Heart left ventricle (tissue), 16 donors: ENCODE data around the gene CSTPP1. TPM values are rescaled to one million over a fixed set of nuclear protein-coding genes. Genes with fewer than 3 reads are reported as not detected.
A peak's percentile ranks its signal among the peaks of the same experiment; 100 is the strongest.

Source experiments
- ATAC-seq, 4 donors: fragments of 200-7000 bp; cut with Tn5 transposase; one replicate each; pipeline ENCODE4 v1.9.1; 2020 to 2022; ENCODE audit warnings: moderate library complexity in 4 of 4, mild to moderate bottlenecking in 3 of 4, moderate number of reproducible peaks in 1 of 4
- DNase-seq, 5 donors: peaks; one replicate each; pipeline ENCODE4 v3.0.0-alpha.2; 2020
- H3K27ac ChIP-seq, 12 donors: fragments of 200-600 bp; sonication (generic) in 4 of 12; one replicate each; pipeline versions ENCODE4 v1.5.0 to v1.8.0; 2016 to 2022; ENCODE audit warnings: mild to moderate bottlenecking in 2 of 12
- H3K27me3 ChIP-seq, 9 donors: fragments of 200-600 bp; sonication (generic) in 2 of 9; one replicate each; pipeline versions ENCODE4 v1.5.1 to v1.8.0; 2016 to 2022; ENCODE audit warnings: mild to moderate bottlenecking in 3 of 9
- H3K36me3 ChIP-seq, 9 donors: fragments of 200-600 bp; sonication (generic) in 2 of 9; one replicate each; pipeline versions ENCODE4 v1.5.0 to v1.8.0; 2018 to 2022; ENCODE audit warnings: mild to moderate bottlenecking in 2 of 9
- H3K4me1 ChIP-seq, 12 donors: fragments of 200-600 bp; sonication (generic) in 4 of 12; one replicate each; pipeline versions ENCODE4 v1.5.0 to v1.8.0; 2016 to 2022; ENCODE audit warnings: mild to moderate bottlenecking in 3 of 12
- H3K4me3 ChIP-seq, 12 donors: fragments of 200-600 bp; sonication (generic) in 4 of 12; one replicate each; pipeline versions ENCODE4 v1.5.0 to v1.8.0; 2017 to 2022; ENCODE audit warnings: mild to moderate bottlenecking in 9 of 12, moderate library complexity in 4 of 12
- H3K9me3 ChIP-seq, 12 donors: fragments of 200-600 bp; sonication (generic) in 4 of 12; one replicate each; pipeline versions ENCODE4 v1.5.0 to v1.8.0; 2016 to 2022; ENCODE audit warnings: mild to moderate bottlenecking in 1 of 12
- POLR2A ChIP-seq, 2 donors: fragments of 450-650 bp; IDR thresholded peaks; one replicate each; pipeline ENCODE4 v1.6.1; 2017; ENCODE audit warnings: antibody characterized with exemption in 2 of 2, mild to moderate bottlenecking in 2 of 2, moderate library complexity in 2 of 2
- WGBS, 4 donors: extraction: QIAGEN DNeasy Blood & Tissue Kit in 2 of 4; methylation state at CpG; one replicate each; pipeline versions ENCODE4 v1.1.5 to v1.1.7; 2013 to 2018; 5-methylcytosine and 5-hydroxymethylcytosine counted together
- intact Hi-C, 10 donors: fragments of 100-400 bp; cut with DNase I; formaldehyde crosslinking; loops; one replicate each; pipeline versions ENCODE4 v1.11.1 to v1.14.2; 2022
- polyA plus RNA-seq, 2 donors: library from polyadenylated mRNA; stranded (reverse); fragments of 200-250 nt; gene quantifications; one replicate each; pipeline ENCODE4 v1.2.3, GENCODE V29; 2013
- total RNA-seq, 9 donors: library from RNA; depleted of rRNA in 2 of 9; stranded (reverse); fragments of >200 nt in 2 of 9; fragmentation: NEBNext Ultra II Directional in 3 of 9; extraction: Animal tissue kit (Norgen Biotek cat#: 25700) in 3 of 9; gene quantifications; one replicate each; pipeline versions ENCODE4 v1.1.0 to v1.2.4, GENCODE V29; 2016 to 2023
- TF ChIP-seq, protein P1 (sequence below), 12 donors: fragments of 200-600 bp; sonication (generic) in 4 of 12; IDR thresholded peaks; one replicate each; pipeline versions ENCODE4 v1.5.0 to v1.8.0; 2018 to 2022; ENCODE audit warnings: antibody characterized with exemption in 12 of 12, mild to moderate bottlenecking in 5 of 12
- donor health status: ischemic (EF 13 %, LVEDD 7.1; RV severe dilation, severe dysfunction).
- donor health status: healthy with polysubstance abuse.
- donor health status: DM: no; HTN: yes; CAD: no.
- donor health status: DM: no; HTN: no; CAD: no.
- donor health status: ischemic (EF 25% LVEDD 6.9; RV normal size, moderate dysfunction).
- donor health status: ischemic (EF 25% LVEDD 5.7; RV mildly dilated, moderate dysfunction).
- donor health status: healthy.
- donor health status: DM: yes; HTN: yes; CAD: no.
- donor health status: ischemic (EF 35%, LVEDD 5.7; RV mildly dilated, moderate dysfunction).
- donor health status: nonischemic (EF 11% LVEDD 7.7; RV severe dilation, severe dysfunction).
- donor health status: DM: yes; HTN: yes; CAD: no.
- donor health status: PGD.
- donor health status: ischemic (EF 29% LVEDD 5.4; RV normal size, mild dysfunction).
- donor health status: nonischemic (EF 23%, LVEDD 6.1; RV moderate dilation, normal function).

CSTPP1 gene
- total and polyA plus RNA-seq, 11 donors = 9.9 to 33.4 (median 14.7) TPM

DNA sequence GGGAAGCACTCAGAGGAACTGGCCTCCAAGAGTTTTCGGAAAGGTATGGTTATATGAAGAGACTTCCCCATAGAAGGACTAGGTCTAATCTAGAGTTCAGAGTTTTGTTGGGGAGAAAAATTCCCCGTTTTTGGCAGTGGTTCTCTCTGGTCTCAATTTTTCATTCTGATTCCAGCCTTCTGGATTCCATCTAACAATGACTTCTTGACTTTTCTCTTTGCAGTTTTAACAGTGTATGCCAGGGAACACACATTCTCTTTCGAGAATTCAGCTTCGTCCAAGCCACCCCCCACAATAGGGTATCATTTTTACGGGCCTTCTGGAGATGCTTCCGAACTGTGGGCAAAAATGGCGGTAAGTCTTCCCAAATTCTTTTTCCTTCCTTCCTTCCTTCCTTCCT is 115.6 kb downstream of the CSTPP1 start:
- H3K4me3 ChIP-seq = no peak overlapping the region
- DNase-seq = no peak
- peak overlapping the region in 1 of 12 donors; percentile 51 for H3K27ac ChIP-seq
- intact Hi-C loops = no loop called here
- no peaks in the 10 kb centered on the region for H3K36me3 ChIP-seq
- no peak for ATAC-seq
- TF ChIP-seq, protein P1, sequence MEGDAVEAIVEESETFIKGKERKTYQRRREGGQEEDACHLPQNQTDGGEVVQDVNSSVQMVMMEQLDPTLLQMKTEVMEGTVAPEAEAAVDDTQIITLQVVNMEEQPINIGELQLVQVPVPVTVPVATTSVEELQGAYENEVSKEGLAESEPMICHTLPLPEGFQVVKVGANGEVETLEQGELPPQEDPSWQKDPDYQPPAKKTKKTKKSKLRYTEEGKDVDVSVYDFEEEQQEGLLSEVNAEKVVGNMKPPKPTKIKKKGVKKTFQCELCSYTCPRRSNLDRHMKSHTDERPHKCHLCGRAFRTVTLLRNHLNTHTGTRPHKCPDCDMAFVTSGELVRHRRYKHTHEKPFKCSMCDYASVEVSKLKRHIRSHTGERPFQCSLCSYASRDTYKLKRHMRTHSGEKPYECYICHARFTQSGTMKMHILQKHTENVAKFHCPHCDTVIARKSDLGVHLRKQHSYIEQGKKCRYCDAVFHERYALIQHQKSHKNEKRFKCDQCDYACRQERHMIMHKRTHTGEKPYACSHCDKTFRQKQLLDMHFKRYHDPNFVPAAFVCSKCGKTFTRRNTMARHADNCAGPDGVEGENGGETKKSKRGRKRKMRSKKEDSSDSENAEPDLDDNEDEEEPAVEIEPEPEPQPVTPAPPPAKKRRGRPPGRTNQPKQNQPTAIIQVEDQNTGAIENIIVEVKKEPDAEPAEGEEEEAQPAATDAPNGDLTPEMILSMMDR (IDR thresholded peaks at IDR 0.05) = no peak
- no peak for TF ChIP-seq POLR2A (IDR thresholded peaks at IDR 0.05)
- WGBS, 4 donors = 86 to 90% (median 89%) methylated on average over 7 of the region's 7 CpGs
- H3K4me1 ChIP-seq = peaks cover 0 to 14% (median 5%) of the 10 kb centered on the region in 12 donors
- H3K9me3 ChIP-seq = peaks cover 0 to under 1% (median 0%) of the 10 kb centered on the region in 12 donors
- no peaks in the 10 kb centered on the region for H3K27me3 ChIP-seq

- DNase-seq = no peak
- no peak overlapping the region for H3K4me3 ChIP-seq
- H3K27me3 ChIP-seq = no peaks in the 10 kb centered on the region
- H3K9me3 ChIP-seq = peaks cover 0 to 4% (median 0%) of the 10 kb centered on the region in 12 donors
- no peak for ATAC-seq
- TF ChIP-seq POLR2A (IDR thresholded peaks at IDR 0.05) = no peak
- TF ChIP-seq, protein P1 (IDR thresholded peaks at IDR 0.05) = no peak
- peak overlapping the region in 1 of 12 donors; percentile 51 for H3K27ac ChIP-seq
- intact Hi-C loops = no loop called here
- no peaks in the 10 kb centered on the region for H3K36me3 ChIP-seq
- H3K4me1 ChIP-seq = peaks cover 0 to 14% (median 5%) of the 10 kb centered on the region in 12 donors
Measured at GRCh38 chr11:47052576-47052975, 116.0 kb downstream of the CSTPP1 start.

- TF ChIP-seq, protein P1 (IDR thresholded peaks at IDR 0.05) = no peak
- no peak for TF ChIP-seq POLR2A (IDR thresholded peaks at IDR 0.05)
Measured at GRCh38 chr11:47055534-47055933, 119.0 kb downstream of the CSTPP1 start.

DNA sequence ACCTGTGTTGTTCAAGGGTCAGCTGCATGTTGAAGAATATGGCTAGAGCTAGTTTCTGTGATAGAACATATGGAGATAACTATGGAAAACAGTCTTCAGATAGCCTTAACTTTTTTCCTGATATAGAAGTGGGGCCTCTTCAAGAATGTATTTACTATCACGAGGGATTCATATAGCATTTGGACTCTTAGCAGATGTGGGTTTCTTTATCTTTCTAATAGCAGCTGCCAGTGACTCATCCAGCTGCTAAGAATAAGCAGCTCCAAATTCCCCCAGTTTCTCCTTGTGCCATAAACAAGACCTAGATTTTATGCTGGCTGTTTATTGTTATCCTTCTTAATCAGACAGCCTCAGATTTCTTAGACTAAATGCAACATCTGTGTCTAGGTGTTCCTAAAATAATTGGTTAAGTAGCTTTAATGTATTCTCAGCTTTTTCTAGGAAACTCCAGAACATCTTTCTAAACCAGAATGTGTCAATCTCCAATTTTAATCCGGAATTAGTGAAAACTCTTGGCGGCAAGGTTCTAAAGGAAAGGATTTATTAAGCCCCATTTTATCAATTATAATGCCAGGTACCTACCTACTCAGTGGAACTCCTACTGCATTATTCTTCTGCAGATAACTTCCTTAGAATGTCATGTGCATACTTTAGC is 119.8 kb downstream of the CSTPP1 start:
- H3K4me3 ChIP-seq = no peak overlapping the region
- H3K36me3 ChIP-seq = no peaks in the 10 kb centered on the region
- ATAC-seq (peak in 1 of 4 donors; percentile 71), DNase-seq (no peak)
- peaks cover 0 to 10% (median 0%) of the 10 kb centered on the region in 12 donors for H3K9me3 ChIP-seq
- TF ChIP-seq, protein P1 (IDR thresholded peaks at IDR 0.05) = no peak
- intact Hi-C loops = no loop called here
- H3K4me1 ChIP-seq = peaks cover 0 to 14% (median 5%) of the 10 kb centered on the region in 12 donors
- no peak overlapping the region for H3K27ac ChIP-seq
- H3K27me3 ChIP-seq = no peaks in the 10 kb centered on the region
- 61 to 68% (median 65%) methylated on average over 3 of the region's 3 CpGs for WGBS, 4 donors

More at GRCh38 chr11:47055534-47055933, 119.0 kb downstream of the CSTPP1 start:
- Histone ChIP-seq H3K9me3 (peaks cover 0 to 10% (median 0%) of the 10 kb centered on the region in 12 donors), H3K4me1 (peaks cover 0 to 14% (median 5%) of the 10 kb centered on the region in 12 donors), H3K27ac (no peak overlapping the region), H3K36me3 (no peaks in the 10 kb centered on the region), H3K4me3 (no peak overlapping the region), H3K27me3 (no peaks in the 10 kb centered on the region)
- DNase-seq = no peak
- intact Hi-C loops = no loop called here
- 86 to 95% (median 90%) methylated on average over 1 of the region's 1 CpG for WGBS, 4 donors
- no peak for ATAC-seq
